ENCODE results near the gene TPD52L2.

- TF ChIP-seq CTCF (IDR thresholded peaks at IDR 0.05) (no peak), POLR2A (IDR thresholded peaks at IDR 0.05) (peak in 1 of 2 donors; percentile 35)
These were observed at the start of gene TPD52L2 for GRCh38 chr20:63864978-63865640.
